Activated T-cell treated with anti-CD3 and anti-CD28 coated beads, Interleukin-2, amount 50 U/mL, for 4 hours (primary cell): ENCODE measurements around the gene TPR. TPM values are rescaled to one million over a fixed set of nuclear protein-coding genes. Genes with fewer than 3 reads are reported as not detected.

Experiments used
- ATAC-seq, 2 donors: fragments of 200-7000 bp; cut with Tn5 transposase; one replicate each; pipeline ENCODE4 v1.10.0; 2021
- DNase-seq: peaks from one replicate; pipeline ENCODE4 v3.0.0-alpha.2; 2020
- H3K27me3 Mint-ChIP-seq: one replicate; pipeline ENCODE4 v1.8.0; 2021; ENCODE audit warnings: low read depth, mixed read lengths
- H3K36me3 Mint-ChIP-seq: one replicate; pipeline ENCODE4 v1.8.0; 2022; ENCODE audit warnings: mixed read lengths; ENCODE audit not compliant: insufficient read depth
- H3K4me1 Mint-ChIP-seq: one replicate; pipeline ENCODE4 v1.8.0; 2021; ENCODE audit warnings: low read depth, mixed read lengths
- H3K4me3 Mint-ChIP-seq: one replicate; pipeline ENCODE4 v1.8.0; 2021; ENCODE audit warnings: mild to moderate bottlenecking, moderate library complexity, mixed read lengths
- H3K9me3 Mint-ChIP-seq: one replicate; pipeline ENCODE4 v1.8.0; 2021; ENCODE audit warnings: mixed read lengths
- total RNA-seq, 3 donors: library from RNA; stranded (reverse); gene quantifications; one replicate each; pipeline ENCODE4 v1.2.1, GENCODE V29; 2021

The TPR gene
- total RNA-seq, 3 donors from 2014 or later = 108 to 120 (median 118) TPM

GRCh38 chr1:186308264-186309060, 66.6 kb downstream of the TPR start:
- peaks cover 22% of the 10 kb centered on the region for H3K36me3 Mint-ChIP-seq
- no peak overlapping the region for H3K4me3 Mint-ChIP-seq
- DNase-seq = no peak
- peak; percentile 49 to 56 for ATAC-seq
- H3K9me3 Mint-ChIP-seq = no peaks in the 10 kb centered on the region
- no peaks in the 10 kb centered on the region for H3K27me3 Mint-ChIP-seq
- H3K4me1 Mint-ChIP-seq = peaks cover 32% of the 10 kb centered on the region

DNA sequence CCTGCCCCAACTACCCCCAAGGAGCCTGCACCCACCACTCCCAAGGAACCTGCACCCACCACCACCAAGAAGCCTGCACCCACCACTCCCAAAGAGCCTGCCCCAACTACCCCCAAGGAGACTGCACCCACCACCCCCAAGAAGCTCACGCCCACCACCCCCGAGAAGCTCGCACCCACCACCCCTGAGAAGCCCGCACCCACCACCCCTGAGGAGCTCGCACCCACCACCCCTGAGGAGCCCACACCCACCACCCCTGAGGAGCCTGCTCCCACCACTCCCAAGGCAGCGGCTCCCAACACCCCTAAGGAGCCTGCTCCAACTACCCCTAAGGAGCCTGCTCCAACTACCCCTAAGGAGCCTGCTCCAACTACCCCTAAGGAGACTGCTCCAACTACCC, 67.6 kb downstream of the TPR start:
- DNase-seq = no peak
- Mint-ChIP-seq H3K36me3 (peaks cover 18% of the 10 kb centered on the region), H3K4me1 (peaks cover 37% of the 10 kb centered on the region), H3K27me3 (no peaks in the 10 kb centered on the region), H3K9me3 (no peaks in the 10 kb centered on the region), H3K4me3 (no peak overlapping the region)
- no peak for ATAC-seq

DNA sequence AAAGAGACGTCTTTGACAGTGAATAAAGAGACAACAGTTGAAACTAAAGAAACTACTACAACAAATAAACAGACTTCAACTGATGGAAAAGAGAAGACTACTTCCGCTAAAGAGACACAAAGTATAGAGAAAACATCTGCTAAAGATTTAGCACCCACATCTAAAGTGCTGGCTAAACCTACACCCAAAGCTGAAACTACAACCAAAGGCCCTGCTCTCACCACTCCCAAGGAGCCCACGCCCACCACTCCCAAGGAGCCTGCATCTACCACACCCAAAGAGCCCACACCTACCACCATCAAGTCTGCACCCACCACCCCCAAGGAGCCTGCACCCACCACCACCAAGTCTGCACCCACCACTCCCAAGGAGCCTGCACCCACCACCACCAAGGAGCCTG, 68.5 kb downstream of the TPR start:
- H3K36me3 Mint-ChIP-seq = peaks cover 15% of the 10 kb centered on the region

GRCh38 chr1:186304982-186305949, 69.8 kb downstream of the TPR start:
- DNase-seq (no peak), ATAC-seq (no peak)
- Mint-ChIP-seq H3K4me3 (no peak overlapping the region), H3K9me3 (no peaks in the 10 kb centered on the region), H3K4me1 (peaks cover 51% of the 10 kb centered on the region), H3K36me3 (peaks cover 7% of the 10 kb centered on the region), H3K27me3 (no peaks in the 10 kb centered on the region)

More for the DNA sequence above, 68.5 kb downstream of the TPR start:
- H3K4me3 Mint-ChIP-seq = no peak overlapping the region
- ATAC-seq (no peak), DNase-seq (no peak)
- no peaks in the 10 kb centered on the region for H3K9me3 Mint-ChIP-seq
- no peaks in the 10 kb centered on the region for H3K27me3 Mint-ChIP-seq
- peaks cover 47% of the 10 kb centered on the region for H3K4me1 Mint-ChIP-seq

- H3K4me3 Mint-ChIP-seq = no peak overlapping the region
- peaks cover 60% of the 10 kb centered on the region for H3K4me1 Mint-ChIP-seq
- H3K36me3 Mint-ChIP-seq = peaks cover 3% of the 10 kb centered on the region
- ATAC-seq = no peak
- H3K9me3 Mint-ChIP-seq = no peaks in the 10 kb centered on the region
- no peaks in the 10 kb centered on the region for H3K27me3 Mint-ChIP-seq
- no peak for DNase-seq
These were observed 71.1 kb downstream of the TPR start for GRCh38 chr1:186303911-186304310.

GRCh38 chr1:186302381-186302920, 72.6 kb downstream of the TPR start:
- Mint-ChIP-seq H3K9me3 (no peaks in the 10 kb centered on the region), H3K4me1 (peaks cover 62% of the 10 kb centered on the region), H3K36me3 (peaks cover 3% of the 10 kb centered on the region), H3K4me3 (no peak overlapping the region), H3K27me3 (no peaks in the 10 kb centered on the region)
- ATAC-seq (no peak), DNase-seq (no peak)

- Mint-ChIP-seq H3K4me3 (no peak overlapping the region), H3K4me1 (peaks cover 61% of the 10 kb centered on the region), H3K9me3 (no peaks in the 10 kb centered on the region), H3K36me3 (peaks cover 3% of the 10 kb centered on the region), H3K27me3 (no peaks in the 10 kb centered on the region)
- ATAC-seq (peak; percentile 77 to 78), DNase-seq (no peak)
These were observed 73.6 kb downstream of the TPR start for GRCh38 chr1:186301448-186301847.

DNA sequence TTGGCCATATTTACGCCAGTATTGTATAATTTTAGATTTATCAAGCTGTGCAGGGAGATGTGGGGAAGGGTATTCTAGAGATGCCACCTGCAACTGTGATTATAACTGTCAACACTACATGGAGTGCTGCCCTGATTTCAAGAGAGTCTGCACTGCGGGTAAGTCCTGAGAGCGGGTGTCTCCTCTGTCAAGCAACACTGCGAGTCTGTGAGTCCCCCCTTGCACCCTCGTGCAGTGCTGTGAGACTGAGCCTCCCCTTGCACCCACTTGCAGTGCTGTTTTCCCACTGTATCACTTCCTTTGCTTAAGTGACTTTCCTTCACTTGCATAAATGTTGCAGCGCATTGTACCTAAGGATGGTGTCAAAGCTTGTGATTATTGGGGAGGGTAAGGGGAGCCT, 75.0 kb downstream of the TPR start:
- Mint-ChIP-seq H3K27me3 (no peaks in the 10 kb centered on the region), H3K4me1 (peaks cover 56% of the 10 kb centered on the region), H3K36me3 (no peaks in the 10 kb centered on the region), H3K9me3 (no peaks in the 10 kb centered on the region), H3K4me3 (peak overlapping the region; percentile 6)
- DNase-seq (no peak), ATAC-seq (no peak)

DNA sequence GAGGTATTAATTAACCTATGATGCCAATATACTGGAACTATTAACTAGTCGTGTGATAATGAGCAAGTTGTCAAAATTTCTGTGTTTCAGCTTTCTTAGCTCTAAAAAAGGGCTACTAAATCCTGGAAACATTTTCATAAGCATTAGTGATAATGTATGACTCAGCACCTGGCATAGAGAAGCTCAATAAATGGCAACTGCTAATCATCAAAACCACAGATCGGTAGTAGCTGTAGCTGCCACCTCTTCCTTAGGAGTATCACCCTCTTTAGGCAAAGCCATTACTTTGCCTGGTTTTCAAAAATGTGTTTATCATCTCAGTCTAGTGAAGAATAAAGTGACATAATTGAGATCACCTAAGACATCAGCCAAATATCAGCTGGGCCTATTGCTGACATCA, 75.5 kb downstream of the TPR start:
- no peak for ATAC-seq

DNA sequence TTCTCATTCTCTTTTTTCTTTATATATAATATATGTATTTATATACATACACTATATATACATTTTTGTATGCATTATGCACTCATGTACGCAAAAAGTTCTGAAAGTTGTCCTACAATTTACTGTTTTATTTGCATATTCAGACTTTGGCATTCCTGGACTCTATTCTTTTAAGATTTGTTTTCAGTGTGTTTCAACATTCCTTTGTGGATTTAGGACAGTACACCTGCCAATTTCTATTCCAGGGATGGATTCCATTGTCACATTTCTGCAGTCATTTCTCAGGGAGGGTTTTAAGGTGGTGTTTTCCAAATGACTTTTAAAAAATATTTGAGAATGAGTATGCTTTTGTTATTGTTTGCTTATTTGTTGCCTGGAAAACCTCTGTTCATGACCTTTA, 76.2 kb downstream of the TPR start:
- ATAC-seq = no peak

More for the DNA sequence above, 75.5 kb downstream of the TPR start:
- H3K27me3 Mint-ChIP-seq = no peaks in the 10 kb centered on the region
- H3K4me3 Mint-ChIP-seq = no peak overlapping the region
- no peaks in the 10 kb centered on the region for H3K9me3 Mint-ChIP-seq
- no peak for DNase-seq
- peaks cover 51% of the 10 kb centered on the region for H3K4me1 Mint-ChIP-seq
- H3K36me3 Mint-ChIP-seq = no peaks in the 10 kb centered on the region

DNA sequence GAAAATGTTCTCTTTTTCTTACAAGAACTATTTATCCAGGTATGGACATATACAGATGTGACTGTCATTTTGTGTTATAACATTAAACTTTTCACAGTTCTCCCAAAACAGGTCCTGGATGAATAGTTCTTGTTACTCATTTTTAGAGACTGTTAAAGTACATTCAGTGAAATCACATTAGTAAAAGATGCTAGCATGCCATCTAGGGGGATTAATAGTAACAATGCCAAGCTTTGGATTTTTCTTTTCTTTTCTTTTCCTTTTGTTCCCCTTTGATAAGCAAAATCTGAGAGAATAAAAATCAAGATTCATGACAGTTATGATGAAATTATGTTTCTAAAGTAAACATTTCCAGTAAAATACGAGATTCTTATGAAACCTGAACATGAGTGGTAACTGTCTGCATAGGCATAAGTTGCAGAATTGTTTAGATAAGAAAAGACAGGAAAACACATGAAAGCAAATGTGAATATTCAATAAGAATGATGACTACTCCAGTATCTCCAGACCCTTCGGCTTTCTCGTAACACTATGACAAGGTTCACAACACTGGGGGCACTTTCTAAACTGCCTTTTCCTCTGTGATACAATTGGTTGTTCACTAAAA, 77.5 kb downstream of the TPR start:
- DNase-seq = no peak
- Mint-ChIP-seq H3K9me3 (no peaks in the 10 kb centered on the region), H3K4me3 (no peak overlapping the region), H3K36me3 (no peaks in the 10 kb centered on the region), H3K4me1 (peaks cover 49% of the 10 kb centered on the region), H3K27me3 (no peaks in the 10 kb centered on the region)
- peak; percentile 36 to 53 for ATAC-seq

More for the DNA sequence above, 76.2 kb downstream of the TPR start:
- DNase-seq = no peak
- no peaks in the 10 kb centered on the region for H3K27me3 Mint-ChIP-seq
- no peaks in the 10 kb centered on the region for H3K9me3 Mint-ChIP-seq
- H3K36me3 Mint-ChIP-seq = no peaks in the 10 kb centered on the region
- H3K4me1 Mint-ChIP-seq = peaks cover 52% of the 10 kb centered on the region
- H3K4me3 Mint-ChIP-seq = no peak overlapping the region

- Mint-ChIP-seq H3K4me3 (no peak within 1 kb of the TSS), H3K36me3 (no peaks in the 10 kb centered on the region), H3K9me3 (no peaks in the 10 kb centered on the region), H3K4me1 (peaks cover 39% of the 10 kb centered on the region), H3K27me3 (no peaks in the 10 kb centered on the region)
- ATAC-seq (no peak), DNase-seq (no peak)
These were observed 79.1 kb downstream of the TPR start, which contains the start of gene PRG4 for GRCh38 chr1:186295980-186296379. Gene PRG4, plus strand, starts transcription at chr1:186296279.

GRCh38 chr1:186292875-186293274, 82.2 kb downstream of the TPR start:
- Mint-ChIP-seq H3K27me3 (no peaks in the 10 kb centered on the region), H3K4me1 (peaks cover 53% of the 10 kb centered on the region), H3K4me3 (no peak overlapping the region), H3K9me3 (no peaks in the 10 kb centered on the region), H3K36me3 (peaks cover 3% of the 10 kb centered on the region)
- ATAC-seq (no peak), DNase-seq (no peak)

- Mint-ChIP-seq H3K9me3 (no peaks in the 10 kb centered on the region), H3K36me3 (peaks cover 3% of the 10 kb centered on the region), H3K27me3 (no peaks in the 10 kb centered on the region), H3K4me1 (peaks cover 57% of the 10 kb centered on the region), H3K4me3 (no peak overlapping the region)
- ATAC-seq = no peak
- DNase-seq = no peak
These were observed 83.8 kb downstream of the TPR start for GRCh38 chr1:186291271-186291670.
